PC-3 (cell line): ENCODE data around the gene ZNF385B. TPM values are rescaled to one million over a fixed set of nuclear protein-coding genes. Genes with fewer than 3 reads are reported as not detected.

Experiments used
- ATAC-seq: fragments of 200-7000 bp; cut with Tn5 transposase; 2 replicates; pipeline ENCODE4 v1.9.1; 2020; ENCODE audit warnings: mild to moderate bottlenecking, moderate library complexity
- BruUV-seq: library from RNA; stranded (reverse); fragments of 400-500 nt; replicated peaks from 2 replicates; lab custom pipeline; 2021; lab: Mats Ljungman, UMichigan
- CTCF ChIA-PET: fragments of 300-600 bp; sonication (Branson Sonifier 250); formaldehyde crosslinking; loops from one replicate; lab custom pipeline; 2022; ENCODE audit warnings: antibody characterized with exemption; lab: Charles Lee
- POLR2A ChIA-PET: fragments of 300-600 bp; sonication (Branson Sonifier 250); formaldehyde crosslinking; loops from one replicate; lab custom pipeline; 2022; ENCODE audit warnings: antibody characterized with exemption; ENCODE audit not compliant: unreplicated experiment; lab: Charles Lee
- DNase-seq: peaks from one replicate; pipeline ENCODE4 v3.0.0-alpha.2; 2015
- H2AFZ ChIP-seq: fragments of 300-600 bp; sonication (generic); 2 replicates; pipeline ENCODE4 v1.6.0; 2016; ENCODE audit warnings: antibody characterized with exemption, low read length
- H3F3A ChIP-seq: fragments of 300-600 bp; sonication (generic); one replicate; pipeline ENCODE4 v1.6.0; 2017; ENCODE audit warnings: antibody characterized with exemption, low read length, control low read depth, mild to moderate bottlenecking; ENCODE audit not compliant: unreplicated experiment
- H3K27ac ChIP-seq: fragments of 300-600 bp; sonication (generic); 2 replicates; pipeline ENCODE4 v1.5.1; 2016; ENCODE audit warnings: mild to moderate bottlenecking, low read length
- H3K27me3 ChIP-seq: fragments of 300-600 bp; sonication (generic); 2 replicates; pipeline ENCODE4 v1.6.1; 2016; ENCODE audit warnings: low read length, mixed read lengths
- H3K36me3 ChIP-seq: fragments of 300-600 bp; sonication (generic); 2 replicates; pipeline ENCODE4 v1.6.1; 2016; ENCODE audit warnings: low read depth, mixed run types, low read length, mixed read lengths
- H3K4me1 ChIP-seq: fragments of 300-600 bp; sonication (generic); 2 replicates; pipeline ENCODE4 v1.5.1; 2016; ENCODE audit warnings: low read length; ENCODE audit not compliant: insufficient read depth
- H3K4me2 ChIP-seq: fragments of 300-600 bp; sonication (generic); 2 replicates; pipeline ENCODE4 v1.6.0; 2016; ENCODE audit warnings: low read length
- H3K4me3 ChIP-seq: fragments of 300-600 bp; sonication (generic); 2 replicates; pipeline ENCODE4 v1.5.1; 2016; ENCODE audit warnings: mild to moderate bottlenecking, low read length, mixed read lengths
- H3K79me2 ChIP-seq: fragments of 300-600 bp; sonication (generic); 2 replicates; pipeline ENCODE4 v1.6.1; 2017; ENCODE audit warnings: low read length, mixed read lengths
- H3K9ac ChIP-seq: fragments of 300-600 bp; sonication (generic); 2 replicates; pipeline ENCODE4 v1.6.0; 2016; ENCODE audit warnings: mild to moderate bottlenecking, low read length
- H3K9me2 ChIP-seq: fragments of 300-600 bp; sonication (generic); replicated peaks from 2 replicates; pipeline ENCODE4 v1.6.1; 2016; ENCODE audit warnings: mixed run types, low read length, mixed read lengths
- H3K9me3 ChIP-seq: fragments of 300-600 bp; sonication (generic); 2 replicates; pipeline ENCODE4 v1.6.1; 2016; ENCODE audit warnings: low read length, mixed read lengths
- H4K20me1 ChIP-seq: fragments of 300-600 bp; sonication (generic); 2 replicates; pipeline ENCODE4 v1.6.1; 2016; ENCODE audit warnings: low read length, mixed read lengths
- CTCF ChIP-seq: fragments of 300-600 bp; sonication (generic); conservative IDR thresholded peaks from 2 replicates; pipeline ENCODE4 v1.5.1; 2017; ENCODE audit warnings: antibody characterized with exemption, low read depth, mild to moderate bottlenecking, low read length
- EZH2 ChIP-seq: fragments of 300-600 bp; sonication (generic); IDR thresholded peaks from one replicate; pipeline ENCODE4 v1.6.1; 2017; ENCODE audit warnings: antibody characterized with exemption, mild to moderate bottlenecking, low read length; ENCODE audit not compliant: unreplicated experiment
- EZH2phosphoT487 ChIP-seq: fragments of 300-600 bp; sonication (generic); IDR thresholded peaks from 2 replicates; pipeline ENCODE4 v1.6.1; 2018; ENCODE audit warnings: mild to moderate bottlenecking, antibody characterized with exemption, low read length, borderline replicate concordance
- intact Hi-C: fragments of 100-400 bp; cut with micrococcal nuclease; formaldehyde crosslinking; loops from 2 replicates; pipeline ENCODE4 v1.9.0; 2023
- total RNA-seq: library from RNA; depleted of rRNA; stranded (reverse); fragments of >200 nt; gene quantifications from 2 replicates; pipeline ENCODE4 v1.2.3, GENCODE V29; 2014

ZNF385B gene
- total RNA-seq, 1 experiment from 2014 or later, result 2.4 TPM

GRCh38 chr2:179613299-179613651, 248.1 kb downstream of the ZNF385B start:
- ChIA-PET POLR2A (no interaction called here), CTCF (no interaction called here)
- Histone ChIP-seq H3K4me2 (no peak overlapping the region), H3K36me3 (no peaks in the 10 kb centered on the region), H3K27ac (no peak overlapping the region), H3K27me3 (no peaks in the 10 kb centered on the region), H3K79me2 (no peaks in the 10 kb centered on the region), H3K9me3 (no peaks in the 10 kb centered on the region), H3K4me1 (no peaks in the 10 kb centered on the region), H4K20me1 (no peaks in the 10 kb centered on the region), H2AFZ (no peak overlapping the region), H3K4me3 (no peak overlapping the region), H3K9me2 (no peaks in the 10 kb centered on the region), H3K9ac (no peak overlapping the region), H3F3A (no peaks in the 10 kb centered on the region)
- intact Hi-C loops, result no loop called here
- no TSS peak for BruUV-seq
- TF ChIP-seq EZH2phosphoT487, result no peak
- TF ChIP-seq EZH2, result no peak
- no peak for TF ChIP-seq CTCF
- ATAC-seq (no peak), DNase-seq (no peak)

GRCh38 chr2:179612591-179613298, 248.7 kb downstream of the ZNF385B start:
- Histone ChIP-seq H3K27ac (no peak overlapping the region), H3K4me3 (no peak overlapping the region), H4K20me1 (no peaks in the 10 kb centered on the region), H3K27me3 (no peaks in the 10 kb centered on the region), H3F3A (no peaks in the 10 kb centered on the region), H3K9ac (no peak overlapping the region), H3K4me2 (no peak overlapping the region), H3K36me3 (no peaks in the 10 kb centered on the region), H2AFZ (no peak overlapping the region), H3K9me3 (no peaks in the 10 kb centered on the region), H3K79me2 (no peaks in the 10 kb centered on the region), H3K4me1 (no peaks in the 10 kb centered on the region), H3K9me2 (no peaks in the 10 kb centered on the region)
- no peak for TF ChIP-seq EZH2phosphoT487
- POLR2A ChIA-PET, result no interaction called here
- CTCF ChIA-PET, result interaction anchor here (0.7 kb wide), 1 partner anchor 38 kb away, joined by 3 read pairs; no protein-coding TSS in a partner anchor
- no TSS peak for BruUV-seq
- intact Hi-C loops, result no loop called here
- no peak for ATAC-seq
- no peak for DNase-seq

- DNase-seq (no peak), ATAC-seq (no peak)
- no peaks in the 10 kb centered on the region for H3K9me2 ChIP-seq
- ChIA-PET POLR2A (no interaction called here), CTCF (interaction anchor here (0.7 kb wide), 1 partner anchor 37 kb away, joined by 3 read pairs; no protein-coding TSS in a partner anchor)
- H3K27ac ChIP-seq, result no peak overlapping the region
- H3K9ac ChIP-seq, result no peak overlapping the region
- no peaks in the 10 kb centered on the region for H3K9me3 ChIP-seq
- H3K27me3 ChIP-seq, result no peaks in the 10 kb centered on the region
- H3K36me3 ChIP-seq, result no peaks in the 10 kb centered on the region
- no peaks in the 10 kb centered on the region for H3F3A ChIP-seq
- BruUV-seq, result no TSS peak
- H3K4me2 ChIP-seq, result no peak overlapping the region
- H3K79me2 ChIP-seq, result no peaks in the 10 kb centered on the region
- no peaks in the 10 kb centered on the region for H4K20me1 ChIP-seq
- TF ChIP-seq EZH2 (no peak), EZH2phosphoT487 (no peak), CTCF (no peak)
- no peak overlapping the region for H3K4me3 ChIP-seq
- H3K4me1 ChIP-seq, result no peaks in the 10 kb centered on the region
- intact Hi-C loops, result no loop called here
- H2AFZ ChIP-seq, result no peak overlapping the region
Measured at GRCh38 chr2:179612108-179612507, 249.3 kb downstream of the ZNF385B start.
